GM23338 (cell line): ENCODE data around the gene TMEM165. TPM values are rescaled to one million over a fixed set of nuclear protein-coding genes. Genes with fewer than 3 reads are reported as not detected.

Experiments used
- ATAC-seq: fragments of 200-7000 bp; cut with Tn5 transposase; 3 replicates; pipeline ENCODE4 v1.9.1; 2020
- DNase-seq: peaks from one replicate; pipeline ENCODE4 v3.0.0-alpha.2; 2015; ENCODE audit warnings: low spot score
- H2AFZ ChIP-seq: fragments of 200-600 bp; sonication (generic); 2 replicates; pipeline ENCODE4 v1.8.0; 2016; ENCODE audit warnings: antibody characterized with exemption, mild to moderate bottlenecking, moderate library complexity
- H3F3A ChIP-seq: fragments of 200-600 bp; sonication (generic); replicated peaks from 2 replicates; pipeline ENCODE4 v1.8.0; 2017; ENCODE audit warnings: antibody characterized with exemption, mixed run types, low read depth
- H3K27ac ChIP-seq: fragments of 200-600 bp; sonication (generic); 2 replicates; pipeline ENCODE4 v1.6.1; 2016; ENCODE audit warnings: low read depth
- H3K27me3 ChIP-seq: fragments of 200-600 bp; sonication (generic); 2 replicates; pipeline ENCODE4 v1.8.0; 2016; ENCODE audit warnings: mild to moderate bottlenecking, mixed run types, moderate library complexity; ENCODE audit not compliant: insufficient read depth
- H3K36me3 ChIP-seq: fragments of 200-600 bp; sonication (generic); 2 replicates; pipeline ENCODE4 v1.8.0; 2016; ENCODE audit warnings: mild to moderate bottlenecking; ENCODE audit not compliant: insufficient read depth
- H3K4me1 ChIP-seq: fragments of 200-600 bp; sonication (generic); 2 replicates; pipeline ENCODE4 v1.8.0; 2016; ENCODE audit warnings: mild to moderate bottlenecking, moderate library complexity; ENCODE audit not compliant: insufficient read depth
- H3K4me2 ChIP-seq: fragments of 200-600 bp; sonication (generic); 2 replicates; pipeline ENCODE4 v1.7.1; 2017; ENCODE audit warnings: mixed run types
- H3K4me3 ChIP-seq: fragments of 200-600 bp; sonication (generic); 2 replicates; pipeline ENCODE4 v1.6.1; 2016; ENCODE audit warnings: mixed run types
- H3K79me2 ChIP-seq: fragments of 200-600 bp; sonication (generic); replicated peaks from 2 replicates; pipeline ENCODE4 v1.8.0; 2017; ENCODE audit warnings: mild to moderate bottlenecking; ENCODE audit not compliant: insufficient read depth
- H3K9me2 ChIP-seq: fragments of 200-600 bp; sonication (generic); 2 replicates; pipeline ENCODE4 v1.8.0; 2017; ENCODE audit not compliant: insufficient read depth
- H4K20me1 ChIP-seq: fragments of 200-600 bp; sonication (generic); replicated peaks from 2 replicates; pipeline ENCODE4 v1.8.0; 2017; ENCODE audit warnings: mild to moderate bottlenecking; ENCODE audit not compliant: insufficient read depth
- H3K27ac Mint-ChIP-seq: 2 replicates; pipeline ENCODE4 v1.8.0; 2020; ENCODE audit warnings: inconsistent platforms, mild to moderate bottlenecking, moderate library complexity, mixed read lengths
- H3K27me3 Mint-ChIP-seq: 3 replicates; pipeline ENCODE4 v1.8.0; 2022; ENCODE audit warnings: low read depth, mild to moderate bottlenecking, moderate library complexity, mixed read lengths, inconsistent platforms; ENCODE audit not compliant: insufficient read depth, poor library complexity
- H3K36me3 Mint-ChIP-seq: 3 replicates; pipeline ENCODE4 v1.8.0; 2021; ENCODE audit warnings: low read depth, mild to moderate bottlenecking, inconsistent platforms, moderate library complexity, mixed read lengths
- H3K4me1 Mint-ChIP-seq: 3 replicates; pipeline ENCODE4 v1.8.0; 2020; ENCODE audit warnings: mild to moderate bottlenecking, inconsistent platforms, mixed read lengths
- H3K4me3 Mint-ChIP-seq: 3 replicates; pipeline ENCODE4 v1.8.0; 2021; ENCODE audit warnings: moderate library complexity, mild to moderate bottlenecking, inconsistent platforms, mixed read lengths
- H3K9me3 Mint-ChIP-seq: 3 replicates; pipeline ENCODE4 v1.8.0; 2020; ENCODE audit warnings: moderate library complexity, mild to moderate bottlenecking, inconsistent platforms, mixed read lengths
- CREB1 ChIP-seq: fragments of 250-450 bp; sonication (Bioruptor Pico); IDR thresholded peaks from 2 replicates; pipeline ENCODE4 v1.5.0; 2020; ENCODE audit warnings: low read depth, mild to moderate bottlenecking, moderate library complexity
- EZH2 ChIP-seq: fragments of 200-600 bp; sonication (generic); IDR thresholded peaks from one replicate; pipeline ENCODE4 v1.8.0; 2017; ENCODE audit warnings: antibody characterized with exemption, mild to moderate bottlenecking, low read depth; ENCODE audit not compliant: unreplicated experiment
- EZH2phosphoT487 ChIP-seq: fragments of 200-600 bp; sonication (generic); IDR thresholded peaks from one replicate; pipeline ENCODE4 v1.8.1; 2018; ENCODE audit warnings: antibody characterized with exemption; ENCODE audit not compliant: unreplicated experiment
- JUNB ChIP-seq: IDR thresholded peaks from one replicate; pipeline ENCODE4 v1.6.1; 2016; ENCODE audit warnings: antibody characterized with exemption; ENCODE audit not compliant: unreplicated experiment
- NANOG ChIP-seq: IDR thresholded peaks from 2 replicates; pipeline ENCODE4 v1.6.1; 2016; ENCODE audit warnings: antibody characterized with exemption, borderline replicate concordance
- POLR2AphosphoS5 ChIP-seq: IDR thresholded peaks from 2 replicates; pipeline ENCODE4 v1.6.1; 2016; ENCODE audit warnings: antibody characterized with exemption, low read depth
- STAT1 ChIP-seq: IDR thresholded peaks from one replicate; pipeline ENCODE4 v1.6.1; 2016; ENCODE audit warnings: antibody characterized with exemption; ENCODE audit not compliant: unreplicated experiment
- ZNF114 ChIP-seq: fragments of 250-450 bp; sonication (Bioruptor Pico); IDR thresholded peaks from 2 replicates; pipeline ENCODE4 v1.5.0; 2020; ENCODE audit warnings: mild to moderate bottlenecking, moderate library complexity
- ZNF331 ChIP-seq: fragments of 250-450 bp; sonication (Bioruptor Pico); IDR thresholded peaks from 2 replicates; pipeline ENCODE4 v1.5.0; 2020; ENCODE audit warnings: low read depth, mild to moderate bottlenecking, moderate library complexity
- polyA plus RNA-seq: library from polyadenylated mRNA; unstranded; fragments of >200 nt; fragmentation: Nextera tagmentation; extraction: Ambion mirVana; gene quantifications from 2 replicates; pipeline ENCODE4 v1.2.1, GENCODE V29; 2016
- total RNA-seq: library from RNA; depleted of rRNA; stranded (reverse); fragments of >200 nt; shearing (Covaris generic); gene quantifications from 2 replicates; pipeline ENCODE4 v1.2.3, GENCODE V29; 2014
- TF ChIP-seq, protein P1 (sequence below): IDR thresholded peaks from one replicate; pipeline ENCODE4 v1.6.1; 2018; ENCODE audit warnings: antibody characterized with exemption; ENCODE audit not compliant: unreplicated experiment
- TF ChIP-seq, protein P2 (sequence below), 2 experiments: fragments of 200-600 bp in 1 of 2; sonication (generic) in 1 of 2; conservative IDR thresholded peaks; 2 replicates each; pipeline versions ENCODE4 v1.5.1 to v1.6.1; 2016 to 2017; ENCODE audit warnings: antibody characterized with exemption in 2 of 2, low read depth in 2 of 2, mild to moderate bottlenecking in 2 of 2, moderate library complexity in 1 of 2
- TF ChIP-seq, protein P3 (sequence below): IDR thresholded peaks from 2 replicates; pipeline ENCODE4 v1.6.1; 2016; ENCODE audit warnings: antibody characterized with exemption

Gene TMEM165
- total and polyA plus RNA-seq, 2 experiments from 2014 or later: 125 to 171 TPM

DNA sequence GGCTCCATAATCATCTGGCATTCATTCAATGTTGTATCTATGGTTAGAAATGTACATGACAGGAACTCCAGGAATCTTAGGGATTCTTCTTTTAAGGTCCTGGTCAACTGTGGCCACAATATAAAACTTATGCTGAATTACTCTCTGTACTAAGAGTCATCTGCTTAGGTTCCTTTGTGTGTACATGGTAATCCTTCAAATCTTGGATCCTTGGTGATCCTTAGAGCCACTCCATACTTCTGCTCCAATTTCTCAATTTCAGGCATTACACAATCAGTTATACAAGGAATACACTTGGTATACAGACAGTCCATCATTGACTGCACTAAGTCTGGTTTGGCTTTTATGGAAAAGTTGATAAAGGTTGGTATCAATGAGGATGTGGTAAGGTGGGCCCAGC is 43.9 kb upstream of the TMEM165 start (continued):
- TF ChIP-seq, protein P1, sequence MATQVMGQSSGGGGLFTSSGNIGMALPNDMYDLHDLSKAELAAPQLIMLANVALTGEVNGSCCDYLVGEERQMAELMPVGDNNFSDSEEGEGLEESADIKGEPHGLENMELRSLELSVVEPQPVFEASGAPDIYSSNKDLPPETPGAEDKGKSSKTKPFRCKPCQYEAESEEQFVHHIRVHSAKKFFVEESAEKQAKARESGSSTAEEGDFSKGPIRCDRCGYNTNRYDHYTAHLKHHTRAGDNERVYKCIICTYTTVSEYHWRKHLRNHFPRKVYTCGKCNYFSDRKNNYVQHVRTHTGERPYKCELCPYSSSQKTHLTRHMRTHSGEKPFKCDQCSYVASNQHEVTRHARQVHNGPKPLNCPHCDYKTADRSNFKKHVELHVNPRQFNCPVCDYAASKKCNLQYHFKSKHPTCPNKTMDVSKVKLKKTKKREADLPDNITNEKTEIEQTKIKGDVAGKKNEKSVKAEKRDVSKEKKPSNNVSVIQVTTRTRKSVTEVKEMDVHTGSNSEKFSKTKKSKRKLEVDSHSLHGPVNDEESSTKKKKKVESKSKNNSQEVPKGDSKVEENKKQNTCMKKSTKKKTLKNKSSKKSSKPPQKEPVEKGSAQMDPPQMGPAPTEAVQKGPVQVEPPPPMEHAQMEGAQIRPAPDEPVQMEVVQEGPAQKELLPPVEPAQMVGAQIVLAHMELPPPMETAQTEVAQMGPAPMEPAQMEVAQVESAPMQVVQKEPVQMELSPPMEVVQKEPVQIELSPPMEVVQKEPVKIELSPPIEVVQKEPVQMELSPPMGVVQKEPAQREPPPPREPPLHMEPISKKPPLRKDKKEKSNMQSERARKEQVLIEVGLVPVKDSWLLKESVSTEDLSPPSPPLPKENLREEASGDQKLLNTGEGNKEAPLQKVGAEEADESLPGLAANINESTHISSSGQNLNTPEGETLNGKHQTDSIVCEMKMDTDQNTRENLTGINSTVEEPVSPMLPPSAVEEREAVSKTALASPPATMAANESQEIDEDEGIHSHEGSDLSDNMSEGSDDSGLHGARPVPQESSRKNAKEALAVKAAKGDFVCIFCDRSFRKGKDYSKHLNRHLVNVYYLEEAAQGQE: no peak

DNA sequence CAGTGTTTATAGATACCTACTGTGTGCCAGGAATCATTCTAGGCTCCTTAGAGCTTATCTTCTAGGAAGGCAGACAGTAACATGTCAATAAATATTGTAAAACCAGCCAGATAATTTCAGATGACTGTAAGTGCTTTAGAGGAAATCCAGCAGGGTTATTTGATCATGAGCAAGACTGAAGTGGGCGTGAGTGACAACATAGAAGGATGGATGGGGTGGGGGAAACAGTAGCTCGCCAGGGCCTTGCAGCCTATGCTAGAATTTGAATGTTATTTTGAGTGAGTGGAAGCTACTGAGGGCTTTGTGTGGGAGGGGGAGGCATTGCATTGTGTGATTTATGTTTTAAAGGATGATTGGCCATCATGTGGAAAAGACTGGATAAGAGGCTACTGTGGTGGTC is 43.0 kb upstream of the TMEM165 start:
- Mint-ChIP-seq H3K27me3 (peaks cover 3% of the 10 kb centered on the region), H3K36me3 (peaks cover 36% of the 10 kb centered on the region), H3K27ac (no peak overlapping the region), H3K4me1 (peaks cover 7% of the 10 kb centered on the region), H3K9me3 (peaks cover 12% of the 10 kb centered on the region; the same call in 2 of the 3 replicates), H3K4me3 (no peak overlapping the region)
- no peaks in the 10 kb centered on the region for H3K36me3 ChIP-seq
- no peak overlapping the region for H2AFZ ChIP-seq
- H4K20me1 ChIP-seq: no peaks in the 10 kb centered on the region
- no peaks in the 10 kb centered on the region for H3K27me3 ChIP-seq
- DNase-seq: no peak
- H3K9me2 ChIP-seq: 0 out of 2 replicates have a peak, but pooled peaks cover 4% of the 10 kb centered on the region
- no peak for ATAC-seq
- no peaks in the 10 kb centered on the region; the same call in 1 of the 2 replicates for H3F3A ChIP-seq
- H3K4me3 ChIP-seq: no peak overlapping the region
- H3K4me1 ChIP-seq: peaks cover 5% of the 10 kb centered on the region; the same call in 1 of the 2 replicates
- H3K27ac ChIP-seq: no peak overlapping the region
- H3K79me2 ChIP-seq: peaks cover 19% of the 10 kb centered on the region
- no peak overlapping the region for H3K4me2 ChIP-seq
- TF ChIP-seq EZH2 (no peak), ZNF331 (CRISPR knock-in tag) (no peak), NANOG (no peak), STAT1 (no peak), ZNF114 (CRISPR knock-in tag) (no peak), POLR2AphosphoS5 (no peak), EZH2phosphoT487 (no peak), JUNB (no peak), CREB1 (CRISPR knock-in tag) (no peak)
- TF ChIP-seq, protein P2, sequence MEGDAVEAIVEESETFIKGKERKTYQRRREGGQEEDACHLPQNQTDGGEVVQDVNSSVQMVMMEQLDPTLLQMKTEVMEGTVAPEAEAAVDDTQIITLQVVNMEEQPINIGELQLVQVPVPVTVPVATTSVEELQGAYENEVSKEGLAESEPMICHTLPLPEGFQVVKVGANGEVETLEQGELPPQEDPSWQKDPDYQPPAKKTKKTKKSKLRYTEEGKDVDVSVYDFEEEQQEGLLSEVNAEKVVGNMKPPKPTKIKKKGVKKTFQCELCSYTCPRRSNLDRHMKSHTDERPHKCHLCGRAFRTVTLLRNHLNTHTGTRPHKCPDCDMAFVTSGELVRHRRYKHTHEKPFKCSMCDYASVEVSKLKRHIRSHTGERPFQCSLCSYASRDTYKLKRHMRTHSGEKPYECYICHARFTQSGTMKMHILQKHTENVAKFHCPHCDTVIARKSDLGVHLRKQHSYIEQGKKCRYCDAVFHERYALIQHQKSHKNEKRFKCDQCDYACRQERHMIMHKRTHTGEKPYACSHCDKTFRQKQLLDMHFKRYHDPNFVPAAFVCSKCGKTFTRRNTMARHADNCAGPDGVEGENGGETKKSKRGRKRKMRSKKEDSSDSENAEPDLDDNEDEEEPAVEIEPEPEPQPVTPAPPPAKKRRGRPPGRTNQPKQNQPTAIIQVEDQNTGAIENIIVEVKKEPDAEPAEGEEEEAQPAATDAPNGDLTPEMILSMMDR (conservative IDR thresholded peaks at IDR 0.05; ENCODE audit: low read depth in 2 of 2): no peak
- TF ChIP-seq, protein P3, sequence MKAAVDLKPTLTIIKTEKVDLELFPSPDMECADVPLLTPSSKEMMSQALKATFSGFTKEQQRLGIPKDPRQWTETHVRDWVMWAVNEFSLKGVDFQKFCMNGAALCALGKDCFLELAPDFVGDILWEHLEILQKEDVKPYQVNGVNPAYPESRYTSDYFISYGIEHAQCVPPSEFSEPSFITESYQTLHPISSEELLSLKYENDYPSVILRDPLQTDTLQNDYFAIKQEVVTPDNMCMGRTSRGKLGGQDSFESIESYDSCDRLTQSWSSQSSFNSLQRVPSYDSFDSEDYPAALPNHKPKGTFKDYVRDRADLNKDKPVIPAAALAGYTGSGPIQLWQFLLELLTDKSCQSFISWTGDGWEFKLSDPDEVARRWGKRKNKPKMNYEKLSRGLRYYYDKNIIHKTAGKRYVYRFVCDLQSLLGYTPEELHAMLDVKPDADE: no peak
- TF ChIP-seq, protein P1: no peak
